ENCODE measurements around the gene GSK3B. TPM values are rescaled to one million over a fixed set of nuclear protein-coding genes. Genes with fewer than 3 reads are reported as not detected.
"Not testable (repeated sequence)": the region's sequence is repeated elsewhere in the genome, so short reads cannot be mapped to it uniquely, and the experiment has no call there.

The GSK3B gene
- total RNA-seq, 2 donors from 2014 or later: 26.3 to 44.2 TPM

DNA sequence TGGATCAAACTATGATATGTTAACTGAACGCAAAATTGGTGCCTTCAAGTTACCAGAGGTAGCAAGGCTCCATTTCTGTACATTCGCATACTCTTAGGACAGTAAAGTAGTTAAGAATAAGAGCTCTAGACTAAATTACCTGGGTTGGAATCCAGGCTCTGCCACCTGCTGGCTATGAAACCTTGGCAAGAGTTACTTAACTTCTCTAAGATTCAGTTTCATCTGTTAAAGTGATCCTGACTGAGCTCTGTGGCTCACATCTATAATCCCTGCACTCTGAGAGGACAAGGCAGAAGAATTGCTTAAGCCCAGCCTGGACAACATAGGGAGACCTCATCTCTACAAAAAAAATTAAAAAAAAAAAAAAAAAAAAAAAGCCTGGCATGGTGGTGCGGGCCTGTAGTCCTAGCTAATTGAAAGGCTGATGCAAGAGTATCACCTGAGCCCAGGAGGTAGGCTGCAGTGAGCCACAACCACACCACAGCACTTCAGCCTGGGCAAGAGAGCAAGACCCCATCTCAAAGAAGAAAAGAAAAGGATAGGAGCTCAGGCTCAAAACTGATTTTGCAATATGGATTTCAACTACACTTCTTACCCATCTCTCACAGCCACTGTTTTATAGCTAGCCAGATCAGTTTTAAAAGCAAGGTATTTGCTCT is 21.3 kb downstream of the GSK3B start:
- H3K27ac Mint-ChIP-seq: no peak overlapping the region
- H3K36me3 Mint-ChIP-seq: peaks cover 0 to 31% of the 10 kb centered on the region in 2 donors

DNA sequence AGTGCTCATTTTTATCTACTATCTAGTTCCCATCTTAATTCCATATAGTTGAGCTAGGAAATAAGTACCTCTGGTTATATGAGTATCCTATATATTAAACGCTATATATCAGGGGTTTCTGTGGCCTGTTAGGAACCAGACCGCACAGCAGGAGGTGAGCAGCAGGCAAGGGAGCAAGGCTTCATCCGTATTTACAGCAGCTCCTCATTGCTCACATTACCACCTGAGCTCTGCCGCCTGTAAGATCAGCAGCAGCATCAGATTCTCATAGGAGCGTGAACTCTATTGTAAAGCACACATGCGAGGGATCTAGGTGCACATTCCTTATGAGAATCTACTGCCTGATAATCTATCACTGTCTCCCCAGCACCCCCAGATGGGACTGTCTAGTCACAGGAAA is 23.0 kb downstream of the GSK3B start:
- Mint-ChIP-seq H3K9me3 (peaks cover 0 to 10% of the 10 kb centered on the region in 2 donors), H3K27ac (no peak overlapping the region), H3K36me3 (peaks cover 0 to 36% of the 10 kb centered on the region in 2 donors)
- DNase-seq (ENCODE audit: low spot score in 2 of 2) (no peak), ATAC-seq (no peak)

More for the DNA sequence above, 21.3 kb downstream of the GSK3B start:
- H3K9me3 Mint-ChIP-seq: peaks cover 0 to 11% of the 10 kb centered on the region in 2 donors
- no peak for DNase-seq (ENCODE audit: low spot score in 2 of 2)
- ATAC-seq: no peak

DNA sequence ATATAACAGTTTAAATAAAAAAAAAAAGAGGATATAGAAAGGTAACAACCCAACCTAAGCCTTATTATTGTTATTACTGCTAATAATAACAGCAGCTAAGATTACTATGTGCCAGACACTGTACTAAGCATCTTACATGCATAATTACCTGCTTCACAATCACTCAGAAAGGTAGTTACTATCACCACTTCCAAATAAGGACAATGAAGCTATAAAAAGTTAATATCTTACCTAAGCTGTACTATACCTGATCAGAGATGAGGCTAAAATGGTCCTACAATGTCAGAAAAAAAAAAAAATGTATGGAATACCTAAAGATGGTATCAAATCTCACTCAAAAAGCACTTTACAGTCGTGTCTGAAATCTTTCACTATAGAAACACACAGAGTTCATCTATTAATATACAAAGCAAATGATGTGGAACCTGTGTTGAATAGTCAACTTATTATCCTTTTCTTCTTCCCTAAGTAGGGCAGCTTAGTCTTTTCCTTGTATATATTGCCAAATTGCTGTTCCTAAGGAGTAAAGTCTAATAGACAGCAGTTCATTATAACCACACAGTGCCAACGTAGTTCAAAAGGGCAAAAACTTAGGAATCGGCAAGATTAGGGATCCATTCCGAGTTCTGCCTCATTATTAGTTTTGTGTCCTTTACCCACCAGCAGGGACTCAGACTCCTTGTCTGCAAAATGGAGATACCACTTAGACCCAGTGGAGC is 23.8 kb downstream of the GSK3B start:
- Mint-ChIP-seq H3K27ac (no peak overlapping the region), H3K36me3 (peaks cover 0 to 36% of the 10 kb centered on the region in 2 donors), H3K9me3 (peaks cover 0 to 2% of the 10 kb centered on the region in 2 donors)
- DNase-seq (ENCODE audit: low spot score in 2 of 2) (no peak), ATAC-seq (no peak)

DNA sequence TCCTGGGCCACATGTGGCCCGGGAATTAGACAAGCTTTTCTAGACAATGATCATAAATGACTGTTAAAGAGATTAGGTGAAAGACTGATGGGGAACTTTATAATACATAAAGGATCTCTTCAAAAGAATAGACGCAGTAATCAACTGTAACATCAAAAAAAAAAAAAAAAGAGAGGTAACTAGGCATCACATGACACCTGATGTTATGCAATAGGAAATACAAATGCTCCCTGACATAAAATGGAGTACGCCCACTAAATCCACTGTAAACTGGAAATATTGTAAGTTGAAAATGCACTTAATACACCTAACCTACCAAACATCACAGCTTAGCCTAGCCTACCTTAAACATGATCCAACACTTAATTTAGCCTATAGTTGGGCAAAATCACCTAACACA is 27.2 kb downstream of the GSK3B start:
- Mint-ChIP-seq H3K27ac (no peak overlapping the region), H3K36me3 (peaks cover 0 to 24% of the 10 kb centered on the region in 2 donors)

DNA sequence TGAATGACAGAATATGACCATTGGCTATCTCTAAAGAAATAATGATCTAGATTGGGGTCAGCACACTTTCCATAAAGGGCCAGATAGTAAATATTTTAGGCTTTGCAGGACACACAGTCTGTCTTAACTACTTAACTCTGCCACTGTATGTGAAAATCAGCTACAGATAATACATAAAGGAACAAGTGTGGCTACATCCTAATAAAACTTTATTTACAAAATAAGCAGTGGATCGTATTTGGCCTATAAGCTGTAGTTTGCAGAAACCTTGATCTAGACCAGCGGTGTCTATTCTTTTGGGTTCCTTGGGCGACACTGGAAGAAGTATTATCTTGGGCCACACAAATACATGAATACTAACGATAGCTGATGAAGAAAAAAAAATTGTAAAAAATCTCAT is 27.6 kb downstream of the GSK3B start:
- H3K27ac Mint-ChIP-seq: no peak overlapping the region
- H3K36me3 Mint-ChIP-seq: peaks cover 0 to 24% of the 10 kb centered on the region in 2 donors
- DNase-seq (ENCODE audit: low spot score in 2 of 2): no peak
- no peaks in the 10 kb centered on the region for H3K9me3 Mint-ChIP-seq
- ATAC-seq: no peak

More for the DNA sequence above, 27.2 kb downstream of the GSK3B start:
- ATAC-seq (no peak), DNase-seq (ENCODE audit: low spot score in 2 of 2) (no peak)
- H3K9me3 Mint-ChIP-seq: no peaks in the 10 kb centered on the region

DNA sequence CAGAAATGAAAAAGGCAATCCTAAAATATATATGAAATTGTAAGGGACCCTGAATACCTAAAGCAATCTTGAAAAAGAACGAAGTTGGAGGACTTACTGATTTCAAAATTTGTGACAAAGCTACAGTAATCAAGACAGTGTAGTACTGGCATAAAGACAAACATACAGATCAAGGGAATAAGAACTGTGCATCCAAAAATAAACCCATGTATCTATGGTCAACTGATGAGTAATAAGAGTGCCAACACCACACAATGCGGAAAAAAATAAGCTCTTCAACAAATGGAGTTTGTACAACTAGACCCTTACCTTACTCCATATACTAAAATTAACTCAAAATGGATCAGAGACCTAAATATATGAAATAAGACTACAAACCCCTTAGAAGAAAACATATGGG is 29.6 kb downstream of the GSK3B start:
- ATAC-seq (no peak), DNase-seq (ENCODE audit: low spot score in 2 of 2) (no peak)
- H3K36me3 Mint-ChIP-seq: peaks cover 0 to 24% of the 10 kb centered on the region in 2 donors
- H3K9me3 Mint-ChIP-seq: no peaks in the 10 kb centered on the region
- H3K27ac Mint-ChIP-seq: no peak overlapping the region

DNA sequence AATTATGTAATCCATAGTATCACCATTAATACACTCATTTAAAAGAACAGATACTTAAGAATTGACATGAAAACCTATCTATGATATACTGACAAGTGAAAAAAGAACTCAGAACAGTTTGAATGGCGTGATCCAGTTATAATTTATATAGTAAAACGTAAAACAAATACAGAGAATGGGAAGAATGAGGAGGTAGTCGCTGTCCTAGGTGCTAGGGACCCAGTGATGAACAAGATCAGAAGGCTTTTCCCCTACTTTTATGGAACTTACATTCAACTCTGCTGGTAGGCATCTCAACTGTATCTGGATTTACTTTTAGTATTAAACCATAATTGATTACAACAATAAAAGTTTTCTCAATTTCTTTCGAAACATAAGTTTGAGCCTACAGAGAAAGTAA is 31.8 kb downstream of the GSK3B start:
- Mint-ChIP-seq H3K36me3 (peaks cover 0 to 19% of the 10 kb centered on the region in 2 donors), H3K27ac (no peak overlapping the region), H3K9me3 (no peaks in the 10 kb centered on the region)
- DNase-seq (ENCODE audit: low spot score in 2 of 2) (no peak), ATAC-seq (no peak)

DNA sequence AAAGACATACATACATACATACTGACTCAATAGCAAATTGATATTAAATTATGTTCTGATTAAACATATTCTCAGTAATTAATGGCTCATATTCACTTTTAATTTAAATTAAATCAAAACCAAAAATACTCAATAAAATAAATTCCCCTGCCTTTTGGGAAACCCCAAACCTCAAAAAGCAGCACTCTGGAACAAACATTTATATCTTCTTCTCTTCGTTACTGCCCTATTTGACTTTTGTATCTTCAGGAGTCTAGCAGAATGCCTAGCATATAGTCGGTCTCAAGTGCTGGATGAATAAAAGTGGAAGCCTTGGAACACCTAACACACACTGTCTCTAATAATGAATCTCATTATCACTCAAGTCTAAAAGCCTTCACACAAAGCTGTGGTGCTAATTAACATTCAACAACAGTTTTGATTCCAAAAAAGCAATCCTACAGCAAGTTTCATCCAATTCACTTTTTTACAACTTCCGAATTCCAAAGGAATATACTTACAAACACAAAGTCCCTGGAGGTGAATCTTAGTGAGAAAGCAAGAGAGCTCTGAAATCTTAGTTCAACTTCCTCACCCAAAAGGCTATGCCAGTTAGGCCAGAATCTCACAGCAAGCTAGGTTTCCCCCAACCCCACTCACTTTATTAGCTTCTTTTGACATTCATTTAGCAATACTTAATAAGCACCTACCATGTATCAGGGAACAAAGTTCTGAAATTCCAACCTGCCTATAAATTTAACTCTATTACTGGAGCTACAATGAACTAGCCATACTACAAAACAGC is 35.0 kb downstream of the GSK3B start:
- ATAC-seq (no peak), DNase-seq (ENCODE audit: low spot score in 2 of 2) (no peak)
- H3K27ac Mint-ChIP-seq: no peak overlapping the region

DNA sequence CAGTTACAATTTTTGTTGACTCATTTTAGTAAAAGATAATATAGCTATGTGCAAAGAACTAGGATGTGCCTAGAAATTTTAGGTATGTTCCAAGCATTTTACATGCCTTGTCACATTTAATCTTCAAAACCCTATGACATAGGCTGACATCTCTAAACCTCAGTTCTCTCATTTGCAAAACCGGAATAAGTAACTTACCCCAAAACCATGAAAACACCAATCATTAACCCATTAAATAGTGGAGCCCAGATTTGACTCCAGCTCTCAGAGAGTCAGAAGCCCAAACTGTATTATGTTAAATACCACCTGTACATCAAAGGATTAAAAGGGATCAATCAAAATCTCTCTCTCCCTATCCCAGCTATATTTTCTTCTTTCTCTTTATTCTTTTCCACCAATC is 36.6 kb downstream of the GSK3B start:
- Mint-ChIP-seq H3K27ac (no peak overlapping the region), H3K9me3 (peaks cover 5 to 13% of the 10 kb centered on the region in 2 donors)
- no peak for ATAC-seq

More for the DNA sequence above, 35.0 kb downstream of the GSK3B start:
- H3K36me3 Mint-ChIP-seq: peaks cover 6 to 15% of the 10 kb centered on the region in 2 donors
- H3K9me3 Mint-ChIP-seq: peaks cover 5 to 9% of the 10 kb centered on the region in 2 donors

DNA sequence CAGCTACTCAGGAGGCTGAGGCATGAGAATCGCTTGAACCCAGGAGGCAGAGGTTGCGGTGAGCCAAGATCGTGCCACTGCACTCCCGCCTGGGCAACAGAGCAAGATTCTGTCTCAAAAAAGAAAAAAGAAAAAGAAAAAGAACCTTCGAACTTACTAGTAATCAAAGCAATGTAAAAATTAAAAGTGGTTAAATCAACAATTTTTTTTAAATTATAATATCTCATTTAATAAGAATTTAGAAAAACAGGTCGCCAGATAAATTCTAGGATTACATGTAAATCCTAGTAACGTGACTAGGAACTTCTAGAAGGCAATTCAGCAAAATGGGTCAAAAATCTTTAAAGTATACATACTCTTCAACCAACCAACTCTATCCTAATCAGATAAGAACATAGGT is 37.2 kb downstream of the GSK3B start:
- H3K36me3 Mint-ChIP-seq: peaks cover 6 to 24% of the 10 kb centered on the region in 2 donors
- no peak overlapping the region for H3K27ac Mint-ChIP-seq
- ATAC-seq (no peak), DNase-seq (ENCODE audit: low spot score in 2 of 2) (no peak)
- H3K9me3 Mint-ChIP-seq: peaks cover 5 to 13% of the 10 kb centered on the region in 2 donors

More for the DNA sequence above, 36.6 kb downstream of the GSK3B start:
- no peak for DNase-seq (ENCODE audit: low spot score in 2 of 2)
- peaks cover 6 to 24% of the 10 kb centered on the region in 2 donors for H3K36me3 Mint-ChIP-seq

DNA sequence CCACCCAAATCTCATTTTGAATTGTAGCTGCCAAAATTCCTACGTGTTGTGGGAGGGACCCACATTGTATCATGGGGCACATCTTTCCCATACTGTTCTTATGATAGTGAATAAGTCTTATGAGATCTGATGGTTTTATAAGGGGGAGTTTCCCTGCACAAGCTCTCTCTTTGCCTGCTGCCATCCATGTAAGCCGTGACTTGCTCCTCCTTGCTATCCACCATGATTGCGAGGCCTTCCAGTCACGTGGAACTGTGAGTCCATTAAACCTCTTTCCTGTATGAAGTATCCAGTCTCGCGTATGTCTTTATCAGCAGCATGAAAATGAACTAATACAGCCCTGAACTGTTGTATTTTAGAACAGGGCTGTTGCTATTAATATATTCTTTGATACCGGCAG is 40.6 kb downstream of the GSK3B start:
- Mint-ChIP-seq H3K9me3 (peaks cover 5 to 25% of the 10 kb centered on the region in 2 donors), H3K36me3 (peaks cover 18 to 42% of the 10 kb centered on the region in 2 donors)
- DNase-seq (ENCODE audit: low spot score in 2 of 2); H3K27ac Mint-ChIP-seq; ATAC-seq: not testable (repeated sequence)

DNA sequence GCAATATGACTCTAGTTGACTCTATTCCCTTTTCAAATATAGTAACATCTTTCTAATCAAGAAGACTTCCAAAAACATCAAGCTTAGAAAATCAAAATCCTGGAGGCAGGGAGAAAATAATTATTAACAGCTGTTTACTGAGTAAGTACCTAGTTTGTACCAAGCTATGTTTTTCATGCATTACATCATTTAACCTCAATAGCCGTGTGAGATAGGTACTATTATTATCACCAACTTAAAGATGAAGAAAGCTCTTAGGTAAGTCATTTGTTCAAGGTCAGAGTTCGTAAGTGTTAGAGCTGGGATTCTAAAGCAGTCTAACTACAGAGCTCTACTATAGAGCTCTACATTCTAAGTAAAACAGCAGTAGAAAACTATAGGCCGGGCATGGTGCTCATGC is 41.6 kb downstream of the GSK3B start:
- ATAC-seq (no peak), DNase-seq (ENCODE audit: low spot score in 2 of 2) (no peak)
- H3K27ac Mint-ChIP-seq: peak overlapping the region; percentile 24 to 61
- H3K9me3 Mint-ChIP-seq: peaks cover 5 to 25% of the 10 kb centered on the region in 2 donors
- H3K36me3 Mint-ChIP-seq: peaks cover 18 to 52% of the 10 kb centered on the region in 2 donors

DNA sequence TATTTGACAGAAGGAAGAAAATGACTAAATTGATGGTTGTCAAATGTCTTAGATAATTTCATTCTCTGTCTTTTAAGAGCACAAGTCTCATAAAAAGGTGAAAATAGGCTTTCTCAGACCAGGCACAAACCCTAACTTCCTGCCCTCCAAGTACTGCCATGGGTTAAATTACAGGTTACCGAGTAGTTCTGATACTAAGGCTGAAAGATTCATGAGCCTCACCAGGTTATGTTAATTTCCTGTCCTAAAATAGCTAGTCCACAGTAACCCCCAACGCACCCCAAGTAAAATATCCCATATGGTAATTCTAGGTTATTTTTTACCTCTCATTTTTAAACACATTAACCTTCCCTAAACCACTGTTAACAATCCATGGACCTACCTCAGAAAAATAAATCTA is 42.0 kb downstream of the GSK3B start:
- ATAC-seq: peak; percentile 47 to 56
- no peak for DNase-seq (ENCODE audit: low spot score in 2 of 2)
- Mint-ChIP-seq H3K9me3 (peaks cover 8 to 25% of the 10 kb centered on the region in 2 donors), H3K36me3 (peaks cover 18 to 57% of the 10 kb centered on the region in 2 donors), H3K27ac (peak overlapping the region; percentile 24 to 61)

DNA sequence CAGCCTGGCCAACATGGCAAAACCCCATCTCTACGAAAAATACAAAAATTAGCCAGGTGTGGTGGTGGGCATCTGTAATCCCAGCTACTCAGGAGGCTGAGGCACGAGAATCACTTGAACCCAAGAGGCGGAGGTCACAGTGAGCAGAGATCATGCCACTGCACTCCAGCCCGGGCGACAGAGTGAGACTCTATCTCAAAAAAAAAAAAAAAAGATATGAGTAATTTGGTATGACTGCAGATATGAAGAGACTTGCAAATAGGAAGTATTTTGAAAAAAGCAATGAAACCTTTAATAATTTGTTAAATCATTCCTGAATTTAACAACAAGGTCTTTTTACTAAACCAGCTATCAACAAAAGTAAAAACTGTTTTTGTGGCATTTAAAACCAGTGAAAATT is 42.7 kb downstream of the GSK3B start:
- peaks cover 9 to 25% of the 10 kb centered on the region in 2 donors for H3K9me3 Mint-ChIP-seq
- not testable (repeated sequence) for DNase-seq (ENCODE audit: low spot score in 2 of 2); ATAC-seq; H3K27ac Mint-ChIP-seq
- peaks cover 18 to 63% of the 10 kb centered on the region in 2 donors for H3K36me3 Mint-ChIP-seq

DNA sequence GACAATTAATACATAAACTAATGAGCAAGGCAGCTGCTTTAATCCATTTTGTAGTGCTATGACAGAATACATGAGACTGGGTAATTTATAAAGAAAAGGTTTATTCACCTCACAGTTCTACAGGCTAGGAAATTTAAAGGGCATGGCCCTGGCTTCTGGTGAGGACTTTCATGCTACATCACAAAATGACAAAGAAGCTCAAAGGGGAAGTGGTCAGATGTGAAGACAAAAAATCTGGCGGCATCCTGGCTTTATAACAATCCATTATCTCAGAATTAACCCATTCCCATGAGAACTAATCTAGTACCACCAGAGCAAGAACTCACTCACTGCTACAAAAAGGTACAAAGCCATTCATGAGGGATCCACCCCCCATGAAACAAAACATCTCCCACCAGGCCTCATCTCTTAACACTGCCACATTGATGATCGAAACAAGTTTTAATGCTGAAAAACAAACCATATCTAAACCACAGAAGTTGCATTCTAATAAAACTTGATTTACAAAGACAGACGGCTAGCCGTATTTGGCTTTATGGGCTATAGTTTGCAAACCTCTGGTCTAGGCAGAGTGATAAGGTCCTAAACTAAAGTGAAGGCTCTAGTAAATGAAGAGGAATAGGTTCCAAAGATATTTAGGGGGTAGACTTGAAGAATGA is 44.2 kb downstream of the GSK3B start:
- DNase-seq (ENCODE audit: low spot score in 2 of 2): no peak
- Mint-ChIP-seq H3K27ac (peak overlapping the region in 1 of 2 donors; percentile 5), H3K9me3 (peaks cover 17 to 31% of the 10 kb centered on the region in 2 donors), H3K36me3 (peaks cover 26 to 65% of the 10 kb centered on the region in 2 donors)
- ATAC-seq: no peak

DNA sequence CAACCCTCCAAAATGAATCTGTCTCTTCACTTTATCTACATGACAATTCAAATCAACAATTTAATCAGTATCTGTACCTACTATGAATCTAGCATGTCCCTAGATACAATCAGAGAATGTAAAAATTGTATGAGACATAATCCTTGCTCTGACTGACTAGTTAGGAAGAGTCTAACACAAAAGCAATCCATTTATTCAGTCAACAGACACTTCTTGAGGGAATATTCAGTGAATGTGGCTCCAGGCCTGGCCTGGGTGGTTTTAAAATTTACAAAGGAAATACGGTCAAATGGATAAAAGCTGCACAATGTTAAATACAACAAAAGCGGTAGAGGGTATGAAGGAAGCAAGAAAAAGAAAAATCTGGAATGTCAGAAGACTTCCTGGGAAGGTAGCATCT is 45.2 kb downstream of the GSK3B start:
- ATAC-seq: no peak
- no peak for DNase-seq (ENCODE audit: low spot score in 2 of 2)
- Mint-ChIP-seq H3K27ac (peak overlapping the region; percentile 0 to 49), H3K9me3 (peaks cover 14 to 25% of the 10 kb centered on the region in 2 donors), H3K36me3 (peaks cover 25 to 65% of the 10 kb centered on the region in 2 donors)

Measured in activated naive CD4-positive, alpha-beta T cell treated with anti-CD3 and anti-CD28 coated beads, Interleukin-2, amount 50 U/mL, for 72 hours (primary cell).